ENCODE data around the gene FBXL5. TPM values are rescaled to one million over a fixed set of nuclear protein-coding genes. Genes with fewer than 3 reads are reported as not detected.

The FBXL5 gene
- total RNA-seq, 1 donor from 2014 or later = 54.4 TPM

- H3K4me3 Mint-ChIP-seq (ENCODE audit: unreplicated experiment) = peak overlapping the region; percentile 88
- H3K27ac Mint-ChIP-seq (ENCODE audit: unreplicated experiment) = peak overlapping the region; percentile 100
- H3K4me1 Mint-ChIP-seq (ENCODE audit: low read depth) = peaks cover 67% of the 10 kb centered on the region
- DNase-seq (ENCODE audit: low spot score) = no peak
- TF ChIP-seq CTCF (IDR thresholded peaks at IDR 0.05) = no peak
- H3K36me3 Mint-ChIP-seq (ENCODE audit: low read depth) = no peaks in the 10 kb centered on the region
- no peaks in the 10 kb centered on the region for H3K9me3 Mint-ChIP-seq (ENCODE audit: low read depth)
- no peaks in the 10 kb centered on the region for H3K27me3 Mint-ChIP-seq (ENCODE audit: low read depth)
Measured at GRCh38 chr4:15656038-15656470, 897 bp upstream of the FBXL5 start.

- peak overlapping the region; percentile 98 for H3K27ac Mint-ChIP-seq (ENCODE audit: unreplicated experiment)
- H3K9me3 Mint-ChIP-seq (ENCODE audit: low read depth) = no peaks in the 10 kb centered on the region
- no peak for TF ChIP-seq CTCF (IDR thresholded peaks at IDR 0.05)
- no peaks in the 10 kb centered on the region for H3K36me3 Mint-ChIP-seq (ENCODE audit: low read depth)
- no peaks in the 10 kb centered on the region for H3K27me3 Mint-ChIP-seq (ENCODE audit: low read depth)
- H3K4me1 Mint-ChIP-seq (ENCODE audit: low read depth) = peaks cover 73% of the 10 kb centered on the region
- H3K4me3 Mint-ChIP-seq (ENCODE audit: unreplicated experiment) = peak overlapping the region; percentile 97
- peak; percentile 92 for DNase-seq (ENCODE audit: low spot score)
Measured at GRCh38 chr4:15654593-15655222, 449 bp downstream of the FBXL5 start.

GRCh38 chr4:15653864-15654592 is 1.1 kb downstream of the FBXL5 start:
- DNase-seq (ENCODE audit: low spot score) = no peak
- H3K36me3 Mint-ChIP-seq (ENCODE audit: low read depth) = no peaks in the 10 kb centered on the region
- no peaks in the 10 kb centered on the region for H3K9me3 Mint-ChIP-seq (ENCODE audit: low read depth)
- H3K4me1 Mint-ChIP-seq (ENCODE audit: low read depth) = peaks cover 72% of the 10 kb centered on the region
- H3K27me3 Mint-ChIP-seq (ENCODE audit: low read depth) = no peaks in the 10 kb centered on the region
- peak overlapping the region; percentile 98 for H3K27ac Mint-ChIP-seq (ENCODE audit: unreplicated experiment)
- no peak for TF ChIP-seq CTCF (IDR thresholded peaks at IDR 0.05)
- peak overlapping the region; percentile 97 for H3K4me3 Mint-ChIP-seq (ENCODE audit: unreplicated experiment)

DNA sequence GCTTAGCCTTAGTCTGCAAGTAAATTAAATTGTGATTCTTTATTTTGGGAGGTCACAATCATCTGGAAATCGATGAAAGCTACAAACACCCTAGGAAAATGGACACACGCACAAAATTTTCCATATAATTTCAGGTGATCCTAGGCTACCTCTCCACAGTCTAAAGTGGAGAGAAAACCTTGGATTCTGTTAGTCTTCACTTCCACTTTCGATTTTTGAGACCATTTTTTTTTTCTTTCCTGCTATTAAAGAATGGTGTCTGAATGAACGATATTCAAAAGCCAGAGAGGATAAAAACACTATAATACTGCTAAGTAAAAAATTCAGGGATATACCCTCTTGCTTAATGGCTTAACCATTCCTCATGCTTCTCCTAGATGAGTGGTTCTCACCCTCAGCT is 1.7 kb downstream of the FBXL5 start:
- H3K27me3 Mint-ChIP-seq (ENCODE audit: low read depth) = no peaks in the 10 kb centered on the region
- no peaks in the 10 kb centered on the region for H3K36me3 Mint-ChIP-seq (ENCODE audit: low read depth)
- DNase-seq (ENCODE audit: low spot score) = no peak
- no peaks in the 10 kb centered on the region for H3K9me3 Mint-ChIP-seq (ENCODE audit: low read depth)
- peak overlapping the region; percentile 97 for H3K4me3 Mint-ChIP-seq (ENCODE audit: unreplicated experiment)
- peaks cover 74% of the 10 kb centered on the region for H3K4me1 Mint-ChIP-seq (ENCODE audit: low read depth)
- H3K27ac Mint-ChIP-seq (ENCODE audit: unreplicated experiment) = peak overlapping the region; percentile 98
- TF ChIP-seq CTCF (IDR thresholded peaks at IDR 0.05) = no peak

DNA sequence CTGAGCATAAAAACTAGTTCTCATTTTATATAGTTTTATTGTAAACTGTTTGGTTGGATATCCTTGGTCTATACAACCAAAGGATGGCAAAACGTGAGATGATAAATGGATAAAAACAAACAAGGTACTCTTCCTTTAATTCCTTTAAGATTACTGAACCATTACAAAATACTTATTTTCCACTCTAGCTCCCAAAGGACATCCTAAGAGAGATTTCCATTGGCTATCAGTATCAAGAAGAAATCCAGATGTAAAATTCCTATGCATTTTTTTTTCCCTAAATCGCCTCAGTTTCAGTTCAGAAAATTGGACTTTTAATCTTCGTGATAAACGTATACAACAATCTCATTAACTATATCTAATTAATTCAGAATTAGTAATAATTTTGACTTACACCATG is 2.3 kb downstream of the FBXL5 start:
- H3K27ac Mint-ChIP-seq (ENCODE audit: unreplicated experiment) = peak overlapping the region; percentile 98
- no peaks in the 10 kb centered on the region for H3K36me3 Mint-ChIP-seq (ENCODE audit: low read depth)
- peaks cover 70% of the 10 kb centered on the region for H3K4me1 Mint-ChIP-seq (ENCODE audit: low read depth)
- no peaks in the 10 kb centered on the region for H3K9me3 Mint-ChIP-seq (ENCODE audit: low read depth)
- H3K4me3 Mint-ChIP-seq (ENCODE audit: unreplicated experiment) = peak overlapping the region; percentile 97
- no peak for TF ChIP-seq CTCF (IDR thresholded peaks at IDR 0.05)
- DNase-seq (ENCODE audit: low spot score) = no peak
- H3K27me3 Mint-ChIP-seq (ENCODE audit: low read depth) = no peaks in the 10 kb centered on the region
